Stimulated activated CD8-positive, alpha-beta memory T cell treated with anti-CD3 and anti-CD28 coated beads, Interleukin-7, amount 100 ng/mL, for 4 hours (primary cell): ENCODE data around the gene TRIM27.
A peak's percentile ranks its signal among the peaks of the same experiment; 100 is the strongest.
"Not testable (repeated sequence)": the region's sequence is repeated elsewhere in the genome, so short reads cannot be mapped to it uniquely, and the experiment has no call there.

Experiments
- DNase-seq, 2 donors: peaks; one replicate each; pipeline ENCODE4 v3.0.0-alpha.2; 2020; ENCODE audit warnings: low read depth in 2 of 2

The TRIM27 gene

GRCh38 chr6:28864326-28864923 is 59.4 kb downstream of the TRIM27 start:
- no peak for DNase-seq

GRCh38 chr6:28863604-28864325 is 60.0 kb downstream of the TRIM27 start:
- DNase-seq: peak; percentile 60 to 78

GRCh38 chr6:28862077-28862476 is 61.7 kb downstream of the TRIM27 start:
- DNase-seq: no peak

GRCh38 chr6:28861339-28861738 is 62.4 kb downstream of the TRIM27 start:
- DNase-seq: no peak

GRCh38 chr6:28860581-28860980 is 63.2 kb downstream of the TRIM27 start:
- DNase-seq: no peak

GRCh38 chr6:28858963-28859362 is 64.8 kb downstream of the TRIM27 start:
- DNase-seq: no peak

GRCh38 chr6:28856620-28857005 is 67.2 kb downstream of the TRIM27 start:
- no peak for DNase-seq

GRCh38 chr6:28854405-28854804 is 69.4 kb downstream of the TRIM27 start:
- not testable (repeated sequence) for DNase-seq
